Measurements from ENCODE around the gene ANKFN1.

DNA sequence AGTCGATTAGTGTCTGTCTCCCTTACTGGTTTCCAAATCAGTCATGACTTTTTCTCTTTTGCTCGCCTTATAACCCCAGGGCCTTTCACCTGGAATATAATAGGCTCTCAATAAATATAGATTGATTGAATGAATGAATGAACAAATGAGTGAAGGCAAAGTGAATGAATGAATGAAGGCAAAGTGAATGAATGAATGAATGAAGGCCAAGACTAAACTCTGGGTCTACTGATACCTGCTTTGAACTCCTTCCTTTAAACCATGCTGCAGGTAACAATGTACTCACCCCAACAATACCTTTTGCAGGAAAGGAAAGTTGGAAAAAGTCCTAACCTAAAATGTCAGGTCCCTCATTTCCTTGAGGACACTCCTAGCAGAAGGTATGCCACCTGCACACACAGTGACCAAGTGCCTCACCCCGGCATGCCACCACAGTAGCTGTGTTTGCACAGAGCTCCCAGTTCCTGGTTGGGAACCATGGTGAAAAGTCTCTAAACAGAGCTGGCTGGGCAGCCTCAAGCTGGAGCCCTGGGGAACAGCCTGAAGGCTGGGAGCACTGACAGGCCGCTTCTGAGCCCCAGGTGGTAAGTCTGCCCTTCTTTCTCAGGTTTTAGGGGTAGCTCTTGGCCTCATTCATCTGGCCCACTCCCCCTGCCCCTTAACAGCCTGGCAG is 42.7 kb upstream of the ANKFN1 start:
- TF ChIP-seq, protein P1, sequence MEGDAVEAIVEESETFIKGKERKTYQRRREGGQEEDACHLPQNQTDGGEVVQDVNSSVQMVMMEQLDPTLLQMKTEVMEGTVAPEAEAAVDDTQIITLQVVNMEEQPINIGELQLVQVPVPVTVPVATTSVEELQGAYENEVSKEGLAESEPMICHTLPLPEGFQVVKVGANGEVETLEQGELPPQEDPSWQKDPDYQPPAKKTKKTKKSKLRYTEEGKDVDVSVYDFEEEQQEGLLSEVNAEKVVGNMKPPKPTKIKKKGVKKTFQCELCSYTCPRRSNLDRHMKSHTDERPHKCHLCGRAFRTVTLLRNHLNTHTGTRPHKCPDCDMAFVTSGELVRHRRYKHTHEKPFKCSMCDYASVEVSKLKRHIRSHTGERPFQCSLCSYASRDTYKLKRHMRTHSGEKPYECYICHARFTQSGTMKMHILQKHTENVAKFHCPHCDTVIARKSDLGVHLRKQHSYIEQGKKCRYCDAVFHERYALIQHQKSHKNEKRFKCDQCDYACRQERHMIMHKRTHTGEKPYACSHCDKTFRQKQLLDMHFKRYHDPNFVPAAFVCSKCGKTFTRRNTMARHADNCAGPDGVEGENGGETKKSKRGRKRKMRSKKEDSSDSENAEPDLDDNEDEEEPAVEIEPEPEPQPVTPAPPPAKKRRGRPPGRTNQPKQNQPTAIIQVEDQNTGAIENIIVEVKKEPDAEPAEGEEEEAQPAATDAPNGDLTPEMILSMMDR (IDR thresholded peaks at IDR 0.05), result no peak
- no peak for TF ChIP-seq POLR2A (IDR thresholded peaks at IDR 0.05)
